NCI-H2227 (cell line): ENCODE results near the gene TM9SF3.
"Not testable (repeated sequence)": the region's sequence is repeated elsewhere in the genome, so short reads cannot be mapped to it uniquely, and the experiment has no call there.

ENCODE experiments used
- DNase-seq: peaks from one replicate; lab custom pipeline; 2025; ENCODE audit not compliant: unreplicated experiment; lab: John Stamatoyannopoulos, UW

The TM9SF3 gene

GRCh38 chr10:96600337-96600736 is 13.5 kb upstream of the TM9SF3 start:
- no peak for DNase-seq

- DNase-seq: no peak
Observed at GRCh38 chr10:96598846-96599245, 12.0 kb upstream of the TM9SF3 start.

GRCh38 chr10:96596422-96597407 is 9.9 kb upstream of the TM9SF3 start:
- DNase-seq: no peak

- DNase-seq: no peak
Observed at GRCh38 chr10:96595741-96596140, 8.9 kb upstream of the TM9SF3 start.

- DNase-seq: no peak
Observed at GRCh38 chr10:96591946-96592345, 5.1 kb upstream of the TM9SF3 start.

GRCh38 chr10:96588616-96589419 is 2.0 kb upstream of the TM9SF3 start:
- peak; percentile 2 for DNase-seq

- no peak for DNase-seq
Observed at GRCh38 chr10:96588060-96588554, 1.3 kb upstream of the TM9SF3 start.

- DNase-seq: peak; percentile 28
Observed at GRCh38 chr10:96587264-96588059, 650 bp upstream of the TM9SF3 start.

GRCh38 chr10:96585736-96586418 is 935 bp downstream of the TM9SF3 start:
- DNase-seq: no peak

GRCh38 chr10:96584474-96584873 is 2.3 kb downstream of the TM9SF3 start:
- no peak for DNase-seq

GRCh38 chr10:96584035-96584434 is 2.8 kb downstream of the TM9SF3 start:
- DNase-seq: no peak

- DNase-seq: no peak
Observed at GRCh38 chr10:96579133-96579532, 7.7 kb downstream of the TM9SF3 start.

GRCh38 chr10:96578633-96579032 is 8.2 kb downstream of the TM9SF3 start:
- no peak for DNase-seq

GRCh38 chr10:96578022-96578421 is 8.8 kb downstream of the TM9SF3 start:
- DNase-seq: no peak

GRCh38 chr10:96577069-96577468 is 9.7 kb downstream of the TM9SF3 start:
- DNase-seq: no peak

- no peak for DNase-seq
Observed at GRCh38 chr10:96576277-96576980, 10.4 kb downstream of the TM9SF3 start.

GRCh38 chr10:96574564-96574963 is 12.2 kb downstream of the TM9SF3 start:
- DNase-seq: not testable (repeated sequence)

- DNase-seq: no peak
Observed at GRCh38 chr10:96573036-96573435, 13.8 kb downstream of the TM9SF3 start.
